Measurements from ENCODE around the gene HSPE1. TPM values are rescaled to one million over a fixed set of nuclear protein-coding genes. Genes with fewer than 3 reads are reported as not detected.
"Not testable (repeated sequence)": the region's sequence is repeated elsewhere in the genome, so short reads cannot be mapped to it uniquely, and the experiment has no call there.

Gene HSPE1
- 23.5 and 30.6 TPM in 2 replicates for total RNA-seq

GRCh38 chr2:197499594-197500502, at the start of gene HSPE1, which contains the start of gene HSPD1:
Gene HSPE1 (plus strand): TSS chr2:197500379. CDS start chr2:197500437, 58 bp downstream.
Gene HSPD1 (minus strand): TSS chr2:197499840. CDS start chr2:197498848, 992 bp downstream.
- TF ChIP-seq, protein P1, sequence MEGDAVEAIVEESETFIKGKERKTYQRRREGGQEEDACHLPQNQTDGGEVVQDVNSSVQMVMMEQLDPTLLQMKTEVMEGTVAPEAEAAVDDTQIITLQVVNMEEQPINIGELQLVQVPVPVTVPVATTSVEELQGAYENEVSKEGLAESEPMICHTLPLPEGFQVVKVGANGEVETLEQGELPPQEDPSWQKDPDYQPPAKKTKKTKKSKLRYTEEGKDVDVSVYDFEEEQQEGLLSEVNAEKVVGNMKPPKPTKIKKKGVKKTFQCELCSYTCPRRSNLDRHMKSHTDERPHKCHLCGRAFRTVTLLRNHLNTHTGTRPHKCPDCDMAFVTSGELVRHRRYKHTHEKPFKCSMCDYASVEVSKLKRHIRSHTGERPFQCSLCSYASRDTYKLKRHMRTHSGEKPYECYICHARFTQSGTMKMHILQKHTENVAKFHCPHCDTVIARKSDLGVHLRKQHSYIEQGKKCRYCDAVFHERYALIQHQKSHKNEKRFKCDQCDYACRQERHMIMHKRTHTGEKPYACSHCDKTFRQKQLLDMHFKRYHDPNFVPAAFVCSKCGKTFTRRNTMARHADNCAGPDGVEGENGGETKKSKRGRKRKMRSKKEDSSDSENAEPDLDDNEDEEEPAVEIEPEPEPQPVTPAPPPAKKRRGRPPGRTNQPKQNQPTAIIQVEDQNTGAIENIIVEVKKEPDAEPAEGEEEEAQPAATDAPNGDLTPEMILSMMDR (IDR thresholded peaks at IDR 0.05; ENCODE audit: extremely low read depth, low read depth, low read length) = no peak
- Histone ChIP-seq H4K20me1 (ENCODE audit: insufficient read depth, low read length) (peaks cover 21% of the 10 kb centered on the region), H3K27me3 (ENCODE audit: insufficient read depth, low read length) (no peaks in the 10 kb centered on the region), H3K79me2 (ENCODE audit: insufficient read depth, low read length) (peaks cover 83% of the 10 kb centered on the region), H3K4me1 (ENCODE audit: insufficient read depth, low read length) (peaks cover 23% of the 10 kb centered on the region), H3K27ac (ENCODE audit: low read depth, low read length) (peak within 1 kb of the TSS; percentile 67), H3K4me2 (ENCODE audit: insufficient read depth, low read length) (peak within 1 kb of the TSS; percentile 86), H3K4me3 (ENCODE audit: insufficient read depth, low read length) (peak within 1 kb of the TSS; percentile 74), H3K9me3 (ENCODE audit: low read depth, low read length) (no peaks in the 10 kb centered on the region), H3K36me3 (ENCODE audit: insufficient read depth, low read length) (peaks cover 56% of the 10 kb centered on the region), H2AFZ (ENCODE audit: low read length) (peak within 1 kb of the TSS; percentile 60)
- DNase-seq (ENCODE audit: insufficient read length, low spot score, missing footprints) = peak; percentile 98

DNA sequence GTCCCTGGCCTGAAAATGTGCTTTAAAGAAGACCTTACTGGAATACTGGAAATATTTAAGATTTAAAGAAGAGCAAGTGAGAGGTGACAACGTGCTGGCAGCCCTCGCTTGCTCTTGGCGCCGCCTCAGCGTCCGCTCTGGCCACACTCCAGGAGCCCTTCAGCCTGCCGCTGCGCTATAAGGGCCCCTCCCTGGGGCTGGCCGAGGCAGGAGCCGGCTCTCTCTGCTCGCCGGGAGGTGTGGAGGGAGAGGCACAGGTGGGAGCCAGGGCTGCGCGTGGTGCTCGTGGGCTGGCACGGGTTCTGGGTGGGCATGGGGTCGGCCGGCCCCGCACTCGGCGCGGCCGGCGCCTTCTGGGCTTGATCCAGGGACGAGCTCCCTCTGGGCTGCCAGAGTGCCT, 49.7 kb upstream of the HSPE1 start:
- peaks cover 17% of the 10 kb centered on the region for H3K79me2 ChIP-seq (ENCODE audit: insufficient read depth, low read length)
- no peak overlapping the region for H3K4me2 ChIP-seq (ENCODE audit: insufficient read depth, low read length)
- no peaks in the 10 kb centered on the region for H3K9me3 ChIP-seq (ENCODE audit: low read depth, low read length)
- H4K20me1 ChIP-seq (ENCODE audit: insufficient read depth, low read length) = peaks cover 12% of the 10 kb centered on the region
- DNase-seq (ENCODE audit: insufficient read length, low spot score, missing footprints) = no peak
- no peak overlapping the region for H2AFZ ChIP-seq (ENCODE audit: low read length)
- H3K27ac ChIP-seq (ENCODE audit: low read depth, low read length) = no peak overlapping the region
- peaks cover 13% of the 10 kb centered on the region for H3K4me1 ChIP-seq (ENCODE audit: insufficient read depth, low read length)
- H3K4me3 ChIP-seq (ENCODE audit: insufficient read depth, low read length) = no peak overlapping the region
- no peaks in the 10 kb centered on the region for H3K36me3 ChIP-seq (ENCODE audit: insufficient read depth, low read length)
- TF ChIP-seq, protein P1 (IDR thresholded peaks at IDR 0.05; ENCODE audit: extremely low read depth, low read depth, low read length) = no peak
- no peaks in the 10 kb centered on the region for H3K27me3 ChIP-seq (ENCODE audit: insufficient read depth, low read length)

- not testable (repeated sequence) for H3K9me3 ChIP-seq (ENCODE audit: low read depth, low read length); H3K4me2 ChIP-seq (ENCODE audit: insufficient read depth, low read length); H3K36me3 ChIP-seq (ENCODE audit: insufficient read depth, low read length); H3K27ac ChIP-seq (ENCODE audit: low read depth, low read length); H3K27me3 ChIP-seq (ENCODE audit: insufficient read depth, low read length); H3K4me3 ChIP-seq (ENCODE audit: insufficient read depth, low read length); DNase-seq (ENCODE audit: insufficient read length, low spot score, missing footprints)
- Histone ChIP-seq H2AFZ (ENCODE audit: low read length) (peak overlapping the region; percentile 29), H4K20me1 (ENCODE audit: insufficient read depth, low read length) (peaks cover 17% of the 10 kb centered on the region), H3K79me2 (ENCODE audit: insufficient read depth, low read length) (peaks cover 21% of the 10 kb centered on the region), H3K4me1 (ENCODE audit: insufficient read depth, low read length) (peaks cover 13% of the 10 kb centered on the region)
Observed at GRCh38 chr2:197450935-197451358, 49.2 kb upstream of the HSPE1 start.

- TF ChIP-seq, protein P1 (IDR thresholded peaks at IDR 0.05; ENCODE audit: extremely low read depth, low read depth, low read length) = no peak
- Histone ChIP-seq H3K36me3 (ENCODE audit: insufficient read depth, low read length) (peaks cover 3% of the 10 kb centered on the region), H3K4me3 (ENCODE audit: insufficient read depth, low read length) (peak overlapping the region; percentile 93), H3K27me3 (ENCODE audit: insufficient read depth, low read length) (no peaks in the 10 kb centered on the region), H3K4me1 (ENCODE audit: insufficient read depth, low read length) (peaks cover 13% of the 10 kb centered on the region), H4K20me1 (ENCODE audit: insufficient read depth, low read length) (peaks cover 27% of the 10 kb centered on the region), H3K9me3 (ENCODE audit: low read depth, low read length) (no peaks in the 10 kb centered on the region), H3K4me2 (ENCODE audit: insufficient read depth, low read length) (peak overlapping the region; percentile 97), H2AFZ (ENCODE audit: low read length) (peak overlapping the region; percentile 85), H3K79me2 (ENCODE audit: insufficient read depth, low read length) (peaks cover 39% of the 10 kb centered on the region), H3K27ac (ENCODE audit: low read depth, low read length) (peak overlapping the region; percentile 100)
- no peak for DNase-seq (ENCODE audit: insufficient read length, low spot score, missing footprints)
Observed at GRCh38 chr2:197452754-197453122, 47.4 kb upstream of the HSPE1 start.
